ENCODE data around the gene MYB. TPM values are rescaled to one million over a fixed set of nuclear protein-coding genes. Genes with fewer than 3 reads are reported as not detected.

Gene MYB
- total and polyA plus RNA-seq, 12 donors = 0.14 to 11.8 (median 0.74) TPM

DNA sequence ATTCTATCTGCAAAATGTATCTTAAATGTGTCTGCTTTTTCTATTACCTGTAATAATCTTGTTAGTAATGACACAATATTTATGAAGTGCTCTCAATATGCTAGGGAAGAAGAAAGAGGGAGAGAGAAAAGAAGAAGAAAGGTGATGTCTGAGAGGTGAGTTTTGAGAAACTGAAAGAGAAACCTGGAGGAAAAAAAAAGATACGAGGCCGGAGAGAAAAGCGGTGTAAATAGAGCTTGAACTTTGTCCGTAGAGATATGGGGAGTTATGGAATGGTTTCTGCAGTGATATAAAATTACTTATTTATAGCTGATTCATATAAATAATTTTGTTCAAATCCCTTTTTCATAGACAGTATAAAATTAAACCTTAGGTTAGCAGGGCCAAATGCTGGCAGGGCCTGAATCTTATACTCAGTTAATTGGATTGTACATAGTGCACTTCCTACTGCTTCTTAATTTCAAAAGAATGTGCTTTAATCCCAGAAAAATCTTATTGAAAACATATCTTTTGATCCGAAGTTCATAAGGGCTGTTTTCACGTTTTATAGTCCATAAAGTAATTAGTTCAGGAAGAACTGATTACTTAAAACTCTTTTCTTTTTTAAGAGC, 43.0 kb downstream of the MYB start:
- Histone ChIP-seq H3K27ac (no peak overlapping the region), H3K36me3 (replicated peaks in 1 of 2) (no peaks in the 10 kb centered on the region), H3K4me1 (replicated peaks in 1 of 2) (no peaks in the 10 kb centered on the region), H3K4me3 (no peak overlapping the region), H3K27me3 (no peaks in the 10 kb centered on the region), H3K9me3 (replicated peaks in 1 of 3) (no peaks in the 10 kb centered on the region)
- DNase-seq = no peak
- 61 to 72% (median 64%) methylated on average over 6 of the region's 6 CpGs for WGBS, 4 donors
- intact Hi-C loops (cut with DNase I) = no loop called here
- TF ChIP-seq CTCF (IDR thresholded peaks at IDR 0.05) = no peak
- no peak for TF ChIP-seq POLR2A (IDR thresholded peaks at IDR 0.05)

DNA sequence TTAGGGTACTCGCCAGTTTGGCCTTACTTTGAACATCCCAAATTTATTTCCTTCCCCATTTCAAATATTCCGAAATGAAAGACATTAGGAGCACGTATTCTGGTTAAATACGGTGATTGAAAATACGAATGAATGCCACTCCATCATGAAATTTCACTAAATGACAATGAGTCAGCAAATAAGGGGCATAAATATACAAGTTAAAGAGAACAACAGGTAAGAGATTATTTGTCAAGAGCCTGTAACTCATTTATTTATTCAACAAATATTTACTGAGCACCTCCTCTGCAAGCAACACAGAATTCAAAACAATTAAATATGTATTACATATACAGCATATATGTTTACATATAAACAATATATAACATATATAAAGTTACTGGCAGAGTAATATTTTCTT, 44.8 kb downstream of the MYB start:
- Histone ChIP-seq H3K27ac (no peak overlapping the region), H3K27me3 (no peaks in the 10 kb centered on the region), H3K36me3 (replicated peaks in 1 of 2) (no peaks in the 10 kb centered on the region), H3K4me3 (no peak overlapping the region), H3K4me1 (replicated peaks in 1 of 2) (no peaks in the 10 kb centered on the region), H3K9me3 (replicated peaks in 1 of 3) (no peaks in the 10 kb centered on the region)
- intact Hi-C loops (cut with DNase I) = no loop called here
- 88 to 95% (median 90%) methylated on average over 5 of the region's 5 CpGs for WGBS, 4 donors
- TF ChIP-seq CTCF (IDR thresholded peaks at IDR 0.05) (no peak), POLR2A (IDR thresholded peaks at IDR 0.05) (no peak)
- no peak for DNase-seq

DNA sequence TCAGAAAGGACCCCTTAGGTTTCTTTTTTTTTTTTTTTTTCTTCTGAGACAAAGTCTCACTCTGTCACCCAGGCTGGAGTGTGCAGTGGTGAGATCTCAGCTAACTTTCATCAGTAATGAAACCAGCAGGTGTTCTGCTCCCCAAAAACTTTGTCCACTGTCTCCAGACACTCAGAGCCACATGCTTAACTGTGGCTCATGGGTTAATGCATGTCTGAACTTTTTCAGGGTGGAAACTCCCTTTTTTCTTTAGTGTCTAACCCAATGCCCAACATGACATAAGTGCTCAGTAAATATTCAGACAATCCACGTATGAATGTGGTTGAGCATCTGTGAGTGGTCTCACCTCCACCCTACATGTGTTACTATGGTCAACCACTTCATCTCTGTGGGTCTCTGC, 45.4 kb downstream of the MYB start:
- no peaks in the 10 kb centered on the region for H3K9me3 ChIP-seq (replicated peaks in 1 of 3)
- WGBS, 4 donors = 74 to 78% (median 77%) methylated on average over 1 of the region's 1 CpG
- no peak for DNase-seq

GRCh38 chr6:135227349-135227748, 46.2 kb downstream of the MYB start:
- Histone ChIP-seq H3K4me1 (replicated peaks in 1 of 2) (no peaks in the 10 kb centered on the region), H3K27ac (no peak overlapping the region), H3K4me3 (no peak overlapping the region), H3K27me3 (no peaks in the 10 kb centered on the region), H3K36me3 (replicated peaks in 1 of 2) (no peaks in the 10 kb centered on the region), H3K9me3 (replicated peaks in 1 of 3) (no peaks in the 10 kb centered on the region)
- WGBS, 4 donors = 88 to 96% (median 90%) methylated on average over 2 of the region's 2 CpGs
- DNase-seq = no peak
- TF ChIP-seq POLR2A (IDR thresholded peaks at IDR 0.05) (no peak), CTCF (IDR thresholded peaks at IDR 0.05) (no peak)
- intact Hi-C loops (cut with DNase I) = no loop called here

More for the DNA sequence above, 45.4 kb downstream of the MYB start:
- intact Hi-C loops (cut with DNase I) = no loop called here
- Histone ChIP-seq H3K36me3 (replicated peaks in 1 of 2) (no peaks in the 10 kb centered on the region), H3K4me1 (replicated peaks in 1 of 2) (no peaks in the 10 kb centered on the region), H3K27ac (no peak overlapping the region), H3K27me3 (no peaks in the 10 kb centered on the region), H3K4me3 (no peak overlapping the region)
- TF ChIP-seq CTCF (IDR thresholded peaks at IDR 0.05) (no peak), POLR2A (IDR thresholded peaks at IDR 0.05) (no peak)
